Neural progenitor cell (in vitro differentiated cells): ENCODE data around the gene HPSE2. TPM values are rescaled to one million over a fixed set of nuclear protein-coding genes. Genes with fewer than 3 reads are reported as not detected.
A peak's percentile ranks its signal among the peaks of the same experiment; 100 is the strongest.

Experiments
- DNase-seq: peaks from one replicate; pipeline ENCODE4 v3.0.0-alpha.2; 2016; ENCODE audit warnings: low spot score
- H2AFZ ChIP-seq: fragments of 200-600 bp; sonication (generic); replicated peaks from 2 replicates; pipeline ENCODE4 v1.6.1; 2016; ENCODE audit warnings: antibody characterized with exemption
- H3F3A ChIP-seq: fragments of 200-600 bp; sonication (generic); 2 replicates; pipeline ENCODE4 v1.6.1; 2016; ENCODE audit warnings: antibody characterized with exemption, low read depth
- H3K27ac ChIP-seq: fragments of 200-600 bp; sonication (generic); 2 replicates; pipeline ENCODE4 v1.5.1; 2016; ENCODE audit warnings: mild to moderate bottlenecking
- H3K27me3 ChIP-seq: fragments of 200-600 bp; sonication (generic); 2 replicates; pipeline ENCODE4 v1.6.1; 2016; ENCODE audit warnings: mild to moderate bottlenecking, moderate library complexity
- H3K36me3 ChIP-seq: fragments of 200-600 bp; sonication (generic); 2 replicates; pipeline ENCODE4 v1.5.1; 2016
- H3K4me1 ChIP-seq: fragments of 200-600 bp; sonication (generic); 2 replicates; pipeline ENCODE4 v1.6.1; 2016; ENCODE audit warnings: mixed run types
- H3K4me2 ChIP-seq: fragments of 200-600 bp; sonication (generic); 2 replicates; pipeline ENCODE4 v1.6.1; 2016
- H3K4me3 ChIP-seq: fragments of 200-600 bp; sonication (generic); 2 replicates; pipeline ENCODE4 v1.5.1; 2016
- H3K79me2 ChIP-seq: fragments of 200-600 bp; sonication (generic); 2 replicates; pipeline ENCODE4 v1.6.1; 2016; ENCODE audit warnings: low read depth
- H3K9ac ChIP-seq: fragments of 200-600 bp; sonication (generic); 2 replicates; pipeline ENCODE4 v1.6.1; 2016
- H3K9me3 ChIP-seq: fragments of 200-600 bp; sonication (generic); 2 replicates; pipeline ENCODE4 v1.5.1; 2016; ENCODE audit warnings: low read depth
- H4K20me1 ChIP-seq: fragments of 200-600 bp; sonication (generic); 2 replicates; pipeline ENCODE4 v1.6.1; 2016; ENCODE audit warnings: low read depth
- H3K27ac Mint-ChIP-seq: 3 replicates; pipeline ENCODE4 v1.8.0; 2021; ENCODE audit warnings: mixed read lengths
- H3K27me3 Mint-ChIP-seq: 2 replicates; pipeline ENCODE4 v1.8.0; 2022; ENCODE audit warnings: low read depth, mild to moderate bottlenecking, inconsistent platforms, moderate library complexity, mixed read lengths; ENCODE audit not compliant: insufficient read depth
- H3K36me3 Mint-ChIP-seq: 3 replicates; pipeline ENCODE4 v1.8.0; 2021; ENCODE audit warnings: mixed read lengths
- H3K4me1 Mint-ChIP-seq: 3 replicates; pipeline ENCODE4 v1.8.0; 2021; ENCODE audit warnings: mixed read lengths
- H3K4me3 Mint-ChIP-seq: 3 replicates; pipeline ENCODE4 v1.8.0; 2021; ENCODE audit warnings: mild to moderate bottlenecking, moderate library complexity, mixed read lengths
- H3K9me3 Mint-ChIP-seq: 3 replicates; pipeline ENCODE4 v1.8.0; 2020; ENCODE audit warnings: mixed read lengths
- EZH2 ChIP-seq: fragments of 200-600 bp; sonication (generic); IDR thresholded peaks from 2 replicates; pipeline ENCODE4 v1.6.1; 2017; ENCODE audit warnings: antibody characterized with exemption, mild to moderate bottlenecking, moderate library complexity
- EZH2phosphoT487 ChIP-seq: fragments of 200-600 bp; sonication (generic); IDR thresholded peaks from 2 replicates; pipeline ENCODE4 v1.6.1; 2017; ENCODE audit warnings: antibody characterized with exemption
- total RNA-seq: library from RNA; depleted of rRNA; stranded (reverse); fragments of >200 nt; gene quantifications from 2 replicates; pipeline ENCODE4 v1.2.3, GENCODE V29; 2015; ENCODE audit warnings: low replicate concordance
- TF ChIP-seq, protein P1 (sequence below): fragments of 200-600 bp; sonication (generic); IDR thresholded peaks from 2 replicates; pipeline ENCODE4 v1.5.1; 2017; ENCODE audit warnings: antibody characterized with exemption, mild to moderate bottlenecking

HPSE2 gene
- total RNA-seq, 1 donor from 2014 or later: 3.4 TPM

DNA sequence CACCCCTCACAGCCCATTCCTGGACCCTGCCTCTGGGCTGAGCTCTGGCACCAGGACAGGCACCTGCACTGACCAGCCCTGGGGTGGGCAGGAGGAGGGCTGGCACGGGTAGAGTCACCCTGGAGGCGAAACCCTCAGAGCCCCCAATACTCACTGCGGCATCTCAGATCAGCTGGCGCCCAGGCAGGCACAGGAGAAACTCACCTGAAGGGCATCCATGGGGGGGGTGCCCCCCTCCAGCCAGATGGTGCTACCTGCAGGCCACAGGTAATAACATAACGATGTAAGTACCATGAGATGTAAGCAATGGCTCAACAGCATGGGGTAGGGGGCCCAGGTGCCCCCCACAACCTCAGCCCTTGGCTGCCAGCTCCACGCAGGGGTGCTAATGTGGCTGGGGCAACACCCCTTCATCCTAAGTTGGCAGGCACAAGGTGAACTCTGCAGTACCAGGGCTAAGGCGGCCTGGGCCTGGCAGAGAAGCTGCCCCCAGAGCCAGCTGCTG is 808.6 kb downstream of the HPSE2 start:
- Histone ChIP-seq H3K27ac (no peak overlapping the region), H3K79me2 (no peaks in the 10 kb centered on the region), H3K4me1 (no peaks in the 10 kb centered on the region), H4K20me1 (no peaks in the 10 kb centered on the region), H3F3A (no peaks in the 10 kb centered on the region), H3K36me3 (peaks cover 3% of the 10 kb centered on the region), H3K4me3 (no peak overlapping the region), H3K27me3 (no peaks in the 10 kb centered on the region), H3K9ac (no peak overlapping the region), H3K4me2 (no peak overlapping the region), H3K9me3 (peaks cover 1% of the 10 kb centered on the region), H2AFZ (no peak overlapping the region)
- no peak for TF ChIP-seq EZH2
- TF ChIP-seq, protein P1, sequence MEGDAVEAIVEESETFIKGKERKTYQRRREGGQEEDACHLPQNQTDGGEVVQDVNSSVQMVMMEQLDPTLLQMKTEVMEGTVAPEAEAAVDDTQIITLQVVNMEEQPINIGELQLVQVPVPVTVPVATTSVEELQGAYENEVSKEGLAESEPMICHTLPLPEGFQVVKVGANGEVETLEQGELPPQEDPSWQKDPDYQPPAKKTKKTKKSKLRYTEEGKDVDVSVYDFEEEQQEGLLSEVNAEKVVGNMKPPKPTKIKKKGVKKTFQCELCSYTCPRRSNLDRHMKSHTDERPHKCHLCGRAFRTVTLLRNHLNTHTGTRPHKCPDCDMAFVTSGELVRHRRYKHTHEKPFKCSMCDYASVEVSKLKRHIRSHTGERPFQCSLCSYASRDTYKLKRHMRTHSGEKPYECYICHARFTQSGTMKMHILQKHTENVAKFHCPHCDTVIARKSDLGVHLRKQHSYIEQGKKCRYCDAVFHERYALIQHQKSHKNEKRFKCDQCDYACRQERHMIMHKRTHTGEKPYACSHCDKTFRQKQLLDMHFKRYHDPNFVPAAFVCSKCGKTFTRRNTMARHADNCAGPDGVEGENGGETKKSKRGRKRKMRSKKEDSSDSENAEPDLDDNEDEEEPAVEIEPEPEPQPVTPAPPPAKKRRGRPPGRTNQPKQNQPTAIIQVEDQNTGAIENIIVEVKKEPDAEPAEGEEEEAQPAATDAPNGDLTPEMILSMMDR: no peak
- no peak for TF ChIP-seq EZH2phosphoT487
- H3K4me3 Mint-ChIP-seq: no peak overlapping the region
- H3K27ac Mint-ChIP-seq: no peak overlapping the region
- H3K36me3 Mint-ChIP-seq: peaks cover 17% of the 10 kb centered on the region
- H3K27me3 Mint-ChIP-seq: no peaks in the 10 kb centered on the region
- no peaks in the 10 kb centered on the region for H3K4me1 Mint-ChIP-seq
- peaks cover 4% of the 10 kb centered on the region for H3K9me3 Mint-ChIP-seq
- no peak for DNase-seq

DNA sequence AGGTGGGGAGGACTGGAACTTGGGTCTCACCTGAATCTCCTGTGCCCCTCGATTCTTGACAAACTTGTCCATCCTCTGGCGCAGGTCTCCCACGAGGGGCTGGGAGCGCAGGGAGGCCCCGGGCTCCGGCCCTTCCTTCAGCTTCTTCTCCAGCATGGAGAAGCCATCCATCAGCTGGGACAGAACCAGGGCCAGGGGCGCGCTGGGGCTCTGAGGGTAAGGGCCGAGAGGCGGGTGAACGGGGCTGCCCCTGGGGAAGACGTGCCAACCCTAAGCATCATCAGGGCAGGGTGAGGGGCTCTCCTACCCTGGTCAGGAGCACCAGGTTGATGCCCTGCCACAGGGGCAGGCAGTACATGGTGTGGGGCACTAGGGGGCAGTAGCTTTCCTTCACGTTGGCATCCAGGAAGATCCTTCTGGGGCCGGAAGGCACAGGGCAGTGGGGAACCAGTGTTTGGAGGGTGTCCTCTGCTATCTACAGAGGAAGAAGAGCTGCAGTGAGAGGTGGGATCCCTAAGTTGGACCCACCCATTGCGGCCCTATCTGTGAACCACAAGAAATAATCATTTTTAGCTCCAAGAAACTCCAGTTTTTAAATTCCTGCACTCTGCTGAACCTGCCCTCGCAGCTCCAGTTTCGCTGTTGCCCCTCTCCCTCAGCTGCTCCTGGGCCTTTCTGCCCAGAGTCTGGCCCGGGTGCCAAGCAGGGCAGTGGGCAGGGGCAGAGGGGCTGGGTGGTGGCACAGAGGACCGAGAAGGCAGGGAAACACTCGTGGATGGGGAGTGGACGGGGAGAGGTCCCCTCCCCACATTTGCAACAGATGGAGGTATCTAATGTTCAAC is 809.9 kb downstream of the HPSE2 start:
- no peak for TF ChIP-seq EZH2
- TF ChIP-seq, protein P1: peak; percentile 74
- no peak for TF ChIP-seq EZH2phosphoT487
- H3K27me3 Mint-ChIP-seq: no peaks in the 10 kb centered on the region
- no peak overlapping the region for H2AFZ ChIP-seq
- H3K4me3 Mint-ChIP-seq: no peak overlapping the region
- H3K36me3 Mint-ChIP-seq: peaks cover 9% of the 10 kb centered on the region
- no peaks in the 10 kb centered on the region for H3K27me3 ChIP-seq
- H3K79me2 ChIP-seq: no peaks in the 10 kb centered on the region
- H3K4me3 ChIP-seq: no peak overlapping the region
- H3K27ac ChIP-seq: no peak overlapping the region
- H3K36me3 ChIP-seq: no peaks in the 10 kb centered on the region
- H3F3A ChIP-seq: no peaks in the 10 kb centered on the region
- H3K4me2 ChIP-seq: no peak overlapping the region
- no peaks in the 10 kb centered on the region for H3K9me3 ChIP-seq
- H4K20me1 ChIP-seq: no peaks in the 10 kb centered on the region
- DNase-seq: peak; percentile 72
- no peaks in the 10 kb centered on the region for H3K4me1 ChIP-seq
- H3K27ac Mint-ChIP-seq: no peak overlapping the region
- no peak overlapping the region for H3K9ac ChIP-seq
- no peaks in the 10 kb centered on the region for H3K4me1 Mint-ChIP-seq
- H3K9me3 Mint-ChIP-seq: no peaks in the 10 kb centered on the region

- no peaks in the 10 kb centered on the region for H3K27me3 ChIP-seq
- H3K4me3 Mint-ChIP-seq: no peak overlapping the region
- no peak overlapping the region for H3K27ac ChIP-seq
- no peaks in the 10 kb centered on the region for H3K9me3 Mint-ChIP-seq
- no peak overlapping the region for H3K9ac ChIP-seq
- H3K4me1 Mint-ChIP-seq: peaks cover 3% of the 10 kb centered on the region
- H3K9me3 ChIP-seq: no peaks in the 10 kb centered on the region
- no peak overlapping the region for H3K27ac Mint-ChIP-seq
- H4K20me1 ChIP-seq: no peaks in the 10 kb centered on the region
- no peak overlapping the region for H2AFZ ChIP-seq
- H3F3A ChIP-seq: no peaks in the 10 kb centered on the region
- H3K36me3 Mint-ChIP-seq: peaks cover 2% of the 10 kb centered on the region
- H3K36me3 ChIP-seq: no peaks in the 10 kb centered on the region
- H3K4me2 ChIP-seq: no peak overlapping the region
- no peak for DNase-seq
- peaks cover 2% of the 10 kb centered on the region for H3K27me3 Mint-ChIP-seq
- no peaks in the 10 kb centered on the region for H3K4me1 ChIP-seq
- TF ChIP-seq, protein P1: no peak
- TF ChIP-seq EZH2phosphoT487: no peak
- no peak for TF ChIP-seq EZH2
- no peaks in the 10 kb centered on the region for H3K79me2 ChIP-seq
- H3K4me3 ChIP-seq: no peak overlapping the region
Measured at GRCh38 chr10:98424295-98425254, 811.1 kb downstream of the HPSE2 start.
